Skeletal muscle satellite cell (primary cell): ENCODE measurements around the gene MINK1.

ENCODE experiments used
- H3K27me3 ChIP-seq: 2 replicates; pipeline ENCODE4 v1.7.0; 2013; ENCODE audit warnings: low read length; ENCODE audit not compliant: control insufficient read depth, insufficient read depth
- H3K36me3 ChIP-seq: 2 replicates; pipeline ENCODE4 v1.7.0; 2013; ENCODE audit warnings: mild to moderate bottlenecking, control low read depth, low read length; ENCODE audit not compliant: insufficient read depth
- H3K4me1 ChIP-seq: 2 replicates; pipeline ENCODE4 v1.7.0; 2013; ENCODE audit warnings: low read length; ENCODE audit not compliant: control insufficient read depth, insufficient read depth
- H3K4me2 ChIP-seq: 2 replicates; pipeline ENCODE4 v1.7.0; 2013; ENCODE audit warnings: mild to moderate bottlenecking, low read length
- H3K4me3 ChIP-seq: 2 replicates; pipeline ENCODE4 v1.7.0; 2013; ENCODE audit warnings: low read length
- H3K9ac ChIP-seq: 2 replicates; pipeline ENCODE4 v1.7.0; 2013; ENCODE audit warnings: mild to moderate bottlenecking, low read depth, low read length, moderate library complexity
- H3K9me3 ChIP-seq: replicated peaks from 2 replicates; pipeline ENCODE4 v1.7.0; 2013; ENCODE audit warnings: mild to moderate bottlenecking, control low read depth, low read length

The MINK1 gene

GRCh38 chr17:4838309-4838785 is 5.2 kb downstream of the MINK1 start:
- Histone ChIP-seq H3K9ac (no peak overlapping the region), H3K4me3 (no peak overlapping the region), H3K4me1 (peaks cover 20% of the 10 kb centered on the region), H3K27me3 (no peaks in the 10 kb centered on the region), H3K36me3 (peaks cover 11% of the 10 kb centered on the region), H3K9me3 (no peaks in the 10 kb centered on the region), H3K4me2 (no peak overlapping the region)

DNA sequence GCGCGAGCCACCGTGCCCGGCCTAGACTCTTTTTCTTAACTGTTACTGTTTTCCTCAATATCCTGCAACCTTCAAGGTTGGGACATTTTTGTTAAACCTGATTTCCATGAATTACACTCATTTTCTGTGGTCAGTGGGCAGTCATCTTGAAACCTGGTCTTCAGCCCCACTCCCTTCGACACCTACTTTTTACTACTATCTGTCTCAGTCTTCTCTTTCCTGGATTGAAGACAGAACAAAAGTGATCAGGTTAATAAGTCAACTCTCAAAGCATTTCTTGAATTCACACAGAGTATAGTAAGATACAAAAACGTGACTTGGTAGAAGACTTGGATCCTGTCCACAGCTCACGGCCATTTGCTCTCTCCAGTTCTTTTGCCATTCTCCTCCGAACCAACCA is 6.1 kb downstream of the MINK1 start:
- Histone ChIP-seq H3K4me3 (no peak overlapping the region), H3K36me3 (peaks cover 11% of the 10 kb centered on the region), H3K27me3 (no peaks in the 10 kb centered on the region), H3K4me1 (peaks cover 16% of the 10 kb centered on the region), H3K9me3 (no peaks in the 10 kb centered on the region), H3K4me2 (no peak overlapping the region), H3K9ac (no peak overlapping the region)

GRCh38 chr17:4839965-4840892 is 7.1 kb downstream of the MINK1 start:
- Histone ChIP-seq H3K4me3 (no peak overlapping the region), H3K4me1 (peaks cover 8% of the 10 kb centered on the region), H3K4me2 (peak overlapping the region; percentile 38)

DNA sequence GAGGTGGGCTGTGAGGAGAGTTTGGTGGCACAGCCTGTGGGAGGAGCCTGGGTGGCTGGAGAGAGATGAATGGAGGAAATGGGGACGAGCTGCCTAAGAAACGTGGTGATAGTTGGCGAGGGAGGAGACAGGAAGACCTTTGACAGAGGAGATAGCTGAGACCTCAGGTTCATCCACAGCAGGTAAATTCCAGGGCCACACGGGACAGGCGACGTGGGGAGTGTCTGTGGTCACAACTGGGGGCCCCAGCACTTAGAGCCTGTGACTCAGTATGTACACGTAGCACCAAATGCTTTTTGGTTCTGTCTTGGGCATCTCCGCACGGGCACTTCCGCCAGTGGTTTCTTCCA is 7.7 kb downstream of the MINK1 start:
- Histone ChIP-seq H3K9ac (no peak overlapping the region), H3K36me3 (peaks cover 11% of the 10 kb centered on the region), H3K4me3 (no peak overlapping the region), H3K4me1 (peaks cover 9% of the 10 kb centered on the region), H3K4me2 (no peak overlapping the region), H3K27me3 (no peaks in the 10 kb centered on the region), H3K9me3 (no peaks in the 10 kb centered on the region)

More at GRCh38 chr17:4839965-4840892, 7.1 kb downstream of the MINK1 start:
- Histone ChIP-seq H3K27me3 (no peaks in the 10 kb centered on the region), H3K36me3 (peaks cover 11% of the 10 kb centered on the region), H3K9ac (no peak overlapping the region), H3K9me3 (no peaks in the 10 kb centered on the region)

DNA sequence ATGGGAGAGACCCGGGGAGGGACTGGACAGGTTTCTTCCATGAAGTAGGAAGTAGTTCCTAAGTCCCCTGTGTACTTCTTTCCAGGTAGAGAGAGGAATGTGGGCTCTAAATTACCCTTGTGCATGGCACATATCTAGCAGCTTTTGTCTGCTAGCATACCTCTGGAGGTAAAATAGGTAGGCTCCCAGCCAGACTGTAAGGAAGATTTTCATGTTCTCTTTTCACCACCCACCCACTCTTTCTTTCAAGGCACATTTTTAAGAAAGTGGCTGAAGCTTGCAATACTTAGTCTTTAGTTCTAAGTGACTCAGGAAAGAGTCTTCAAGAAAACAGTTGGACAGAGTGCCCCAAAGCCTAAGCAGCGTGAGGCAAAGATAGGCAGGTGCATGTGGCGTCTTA is 9.2 kb downstream of the MINK1 start:
- Histone ChIP-seq H3K27me3 (no peaks in the 10 kb centered on the region), H3K4me2 (no peak overlapping the region), H3K9ac (no peak overlapping the region), H3K4me1 (peaks cover 15% of the 10 kb centered on the region), H3K4me3 (no peak overlapping the region), H3K36me3 (peaks cover 11% of the 10 kb centered on the region), H3K9me3 (no peaks in the 10 kb centered on the region)

GRCh38 chr17:4843321-4844000 is 10.3 kb downstream of the MINK1 start:
- no peaks in the 10 kb centered on the region for H3K9me3 ChIP-seq
- H3K9ac ChIP-seq: no peak overlapping the region
- no peak overlapping the region for H3K4me2 ChIP-seq
- peaks cover 3% of the 10 kb centered on the region for H3K36me3 ChIP-seq
- H3K27me3 ChIP-seq: no peaks in the 10 kb centered on the region
- H3K4me1 ChIP-seq: peaks cover 15% of the 10 kb centered on the region
- H3K4me3 ChIP-seq: no peak overlapping the region

DNA sequence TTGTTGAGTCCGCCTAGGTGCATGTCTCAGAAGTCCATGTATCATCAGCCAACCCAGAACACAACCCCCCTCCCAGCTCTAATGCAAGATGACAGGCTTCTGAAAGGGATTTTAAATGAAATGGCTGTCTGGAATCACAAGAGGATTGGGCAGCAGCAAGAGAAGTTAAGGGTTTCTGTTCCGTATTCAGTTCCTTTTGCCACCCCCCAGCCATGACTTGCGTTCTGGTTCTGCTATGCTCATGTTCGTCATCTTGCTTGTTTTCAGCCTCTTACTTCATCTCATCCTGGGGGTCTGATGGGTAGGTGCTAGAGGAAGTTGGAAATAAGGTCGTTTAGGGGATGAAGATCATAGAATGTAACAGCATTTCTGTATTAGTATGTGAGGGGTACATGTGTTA is 12.0 kb downstream of the MINK1 start:
- Histone ChIP-seq H3K4me2 (no peak overlapping the region), H3K27me3 (no peaks in the 10 kb centered on the region), H3K9ac (no peak overlapping the region), H3K4me3 (no peak overlapping the region), H3K4me1 (peaks cover 12% of the 10 kb centered on the region), H3K9me3 (no peaks in the 10 kb centered on the region), H3K36me3 (no peaks in the 10 kb centered on the region)

GRCh38 chr17:4846635-4847390 is 13.7 kb downstream of the MINK1 start:
- no peaks in the 10 kb centered on the region for H3K27me3 ChIP-seq
- H3K36me3 ChIP-seq: no peaks in the 10 kb centered on the region
- H3K4me2 ChIP-seq: no peak overlapping the region
- no peaks in the 10 kb centered on the region for H3K9me3 ChIP-seq
- H3K9ac ChIP-seq: no peak overlapping the region
- peaks cover 8% of the 10 kb centered on the region for H3K4me1 ChIP-seq
- H3K4me3 ChIP-seq: no peak overlapping the region

DNA sequence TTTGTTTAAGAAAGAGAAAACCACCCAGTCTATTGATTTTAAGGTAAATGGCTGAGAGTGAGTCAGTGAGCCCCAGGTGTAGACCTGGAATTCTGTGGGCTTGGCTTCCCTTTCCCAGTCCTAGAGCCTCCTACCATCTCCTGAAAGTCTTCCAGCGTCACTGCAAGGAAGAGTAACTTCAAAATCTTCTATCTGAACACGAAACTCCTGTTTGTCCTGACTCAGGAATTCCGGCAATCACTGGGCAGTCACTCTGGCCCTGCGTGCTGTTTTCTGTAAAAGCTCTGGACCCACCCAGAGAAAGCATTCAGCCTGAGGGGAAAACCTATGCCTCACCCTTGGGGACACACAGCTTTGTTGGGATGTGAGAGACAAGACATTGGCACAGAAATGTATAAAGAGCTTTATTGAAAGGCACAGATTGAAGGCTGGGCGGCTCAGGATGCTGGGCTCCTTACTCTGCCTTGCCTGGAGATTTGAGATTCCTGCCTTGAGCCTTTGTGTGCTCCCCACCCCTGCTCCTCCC is 15.9 kb downstream of the MINK1 start:
- Histone ChIP-seq H3K9me3 (no peaks in the 10 kb centered on the region), H3K27me3 (no peaks in the 10 kb centered on the region), H3K36me3 (no peaks in the 10 kb centered on the region), H3K4me1 (peaks cover 13% of the 10 kb centered on the region), H3K4me3 (no peak overlapping the region), H3K4me2 (no peak overlapping the region), H3K9ac (no peak overlapping the region)

GRCh38 chr17:4850246-4850645 is 17.1 kb downstream of the MINK1 start:
- Histone ChIP-seq H3K9me3 (no peaks in the 10 kb centered on the region), H3K27me3 (no peaks in the 10 kb centered on the region), H3K4me1 (peaks cover 13% of the 10 kb centered on the region), H3K4me2 (no peak overlapping the region), H3K4me3 (no peak overlapping the region), H3K36me3 (peaks cover 6% of the 10 kb centered on the region), H3K9ac (no peak overlapping the region)

GRCh38 chr17:4851084-4851483 is 17.9 kb downstream of the MINK1 start:
- Histone ChIP-seq H3K4me3 (no peak overlapping the region), H3K4me2 (no peak overlapping the region), H3K36me3 (peaks cover 6% of the 10 kb centered on the region), H3K9ac (no peak overlapping the region), H3K27me3 (no peaks in the 10 kb centered on the region), H3K9me3 (no peaks in the 10 kb centered on the region), H3K4me1 (peaks cover 9% of the 10 kb centered on the region)
